Superior temporal gyrus (tissue), 1 donor: ENCODE measurements around the gene MVD.

ENCODE experiments used
- DNase-seq: peaks from one replicate; pipeline ENCODE4 v3.0.0-alpha.2; 2016; ENCODE audit errors: extremely low spot score

Gene MVD, protein sequence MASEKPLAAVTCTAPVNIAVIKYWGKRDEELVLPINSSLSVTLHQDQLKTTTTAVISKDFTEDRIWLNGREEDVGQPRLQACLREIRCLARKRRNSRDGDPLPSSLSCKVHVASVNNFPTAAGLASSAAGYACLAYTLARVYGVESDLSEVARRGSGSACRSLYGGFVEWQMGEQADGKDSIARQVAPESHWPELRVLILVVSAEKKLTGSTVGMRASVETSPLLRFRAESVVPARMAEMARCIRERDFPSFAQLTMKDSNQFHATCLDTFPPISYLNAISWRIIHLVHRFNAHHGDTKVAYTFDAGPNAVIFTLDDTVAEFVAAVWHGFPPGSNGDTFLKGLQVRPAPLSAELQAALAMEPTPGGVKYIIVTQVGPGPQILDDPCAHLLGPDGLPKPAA

DNA sequence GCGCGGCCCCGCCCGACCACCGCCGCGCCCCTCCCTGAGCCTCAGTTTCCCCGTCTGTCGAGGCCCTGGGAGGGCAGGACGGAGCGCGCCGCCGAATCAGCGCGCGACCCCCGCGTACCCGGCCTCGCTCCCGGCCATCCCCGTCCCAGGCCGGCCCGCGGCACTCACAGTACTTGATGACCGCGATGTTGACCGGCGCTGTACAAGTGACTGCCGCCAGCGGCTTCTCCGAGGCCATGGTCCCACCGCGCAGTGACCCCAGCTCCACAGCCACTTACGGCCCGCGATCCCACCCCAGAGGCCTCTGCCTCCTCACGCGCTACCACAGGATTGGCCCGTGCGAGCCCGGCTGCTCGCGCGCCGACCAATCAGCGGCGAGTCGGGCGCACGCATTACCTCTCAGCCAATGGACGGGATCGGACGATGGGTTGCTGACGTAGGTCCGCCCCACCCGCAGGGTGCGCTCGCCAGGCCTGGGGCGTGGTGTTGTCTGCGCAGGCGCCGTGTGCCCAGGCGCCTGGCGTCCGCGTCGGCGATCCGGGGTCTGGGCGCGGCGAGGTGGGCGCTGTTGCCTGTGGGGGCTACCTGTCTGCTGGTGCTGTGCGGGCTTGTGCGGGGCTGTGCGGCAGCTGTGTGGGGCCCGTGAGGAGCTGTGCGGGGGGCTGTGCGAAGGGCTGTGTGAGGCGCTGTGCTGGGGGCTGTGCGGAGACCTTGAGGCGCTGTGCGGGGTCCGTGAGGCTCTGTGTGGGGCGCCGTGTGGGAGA lies at the start of gene MVD:
TSS of gene MVD (minus strand) at position 249 of the 764 bp plus-strand sequence. CDS start at position 238, 11 bp downstream.
- peak; percentile 98 for DNase-seq

DNA sequence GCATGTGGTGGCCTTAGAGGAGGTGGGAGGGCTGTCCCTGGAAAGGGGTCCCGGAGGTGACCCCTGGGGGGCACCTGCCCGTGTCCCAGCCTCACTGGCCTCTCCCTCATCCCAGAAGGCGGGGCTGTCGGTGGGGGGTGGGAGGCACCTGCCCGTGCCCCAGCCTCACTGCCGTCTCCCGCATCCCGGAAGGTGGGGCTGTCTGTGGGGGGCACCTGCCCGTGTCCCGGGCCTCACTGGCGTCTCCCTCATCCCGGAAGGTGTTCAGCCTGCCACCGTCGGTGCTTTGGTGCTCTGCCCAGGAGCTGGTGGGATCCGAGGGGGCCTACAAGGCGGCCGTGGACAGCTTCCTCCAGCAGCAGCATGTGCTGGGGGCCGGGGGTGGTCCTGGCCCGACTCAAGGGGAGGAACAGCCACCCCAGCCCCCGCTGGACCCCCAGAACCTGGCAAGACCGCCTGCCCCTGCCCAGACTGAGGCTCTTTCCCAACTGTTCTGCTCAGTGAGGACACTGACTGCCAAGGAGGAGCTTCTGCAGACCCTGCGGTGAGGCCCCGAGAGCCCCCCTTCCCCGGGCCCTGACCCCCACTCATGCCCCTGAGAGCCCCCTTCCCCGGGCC lies 49.6 kb upstream of the MVD start:
- DNase-seq = no peak

DNA sequence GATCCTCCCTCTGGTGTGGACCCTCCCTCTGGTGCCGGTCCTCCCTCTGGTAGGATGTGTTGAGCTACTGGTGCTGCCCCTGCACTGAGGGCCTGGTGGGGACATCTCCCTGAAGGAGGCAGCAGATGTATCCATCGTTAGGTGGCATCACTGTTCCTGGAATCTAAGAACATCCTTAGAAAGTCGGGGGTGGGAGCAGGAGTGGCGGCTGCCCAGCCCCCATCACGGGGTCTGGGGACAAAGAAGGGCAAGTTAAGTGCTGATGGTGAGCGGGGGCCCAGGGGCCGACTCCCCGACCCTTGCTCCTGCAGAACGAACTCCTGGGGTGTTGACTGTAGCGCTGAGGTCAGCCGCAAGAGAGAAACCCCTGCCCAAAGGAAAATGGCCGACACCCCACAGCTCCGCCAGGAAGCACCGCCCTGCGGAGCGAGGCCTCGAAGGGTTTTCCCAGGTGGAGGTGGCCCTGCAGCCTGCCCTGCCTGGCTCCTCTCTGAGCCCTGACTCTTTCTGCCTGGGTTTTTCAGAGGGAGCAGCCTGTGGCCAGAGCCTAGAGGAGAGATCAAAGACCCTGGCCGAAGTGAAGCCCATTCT lies 49.0 kb upstream of the MVD start:
- no peak for DNase-seq

DNA sequence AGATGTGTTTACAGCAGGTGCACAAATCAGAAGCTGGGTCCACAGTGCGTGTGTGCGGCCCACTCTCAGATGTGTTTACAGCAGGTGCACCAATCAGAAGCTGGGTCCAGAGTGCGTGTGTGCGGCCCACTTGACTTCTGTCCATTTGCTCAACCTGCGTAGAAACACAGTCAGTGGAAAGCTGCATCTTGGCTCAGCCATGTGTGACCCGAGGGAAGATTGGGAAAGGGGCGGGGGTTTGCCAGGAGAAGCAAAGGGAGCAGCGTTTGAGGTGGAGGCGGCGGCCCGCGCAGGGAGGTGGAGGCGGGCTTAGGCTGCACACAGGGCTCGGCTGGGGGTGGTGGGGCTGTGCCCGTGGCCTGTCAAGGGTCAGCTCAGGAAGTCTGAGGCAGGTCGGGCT lies 47.7 kb upstream of the MVD start:
- no peak for DNase-seq

DNA sequence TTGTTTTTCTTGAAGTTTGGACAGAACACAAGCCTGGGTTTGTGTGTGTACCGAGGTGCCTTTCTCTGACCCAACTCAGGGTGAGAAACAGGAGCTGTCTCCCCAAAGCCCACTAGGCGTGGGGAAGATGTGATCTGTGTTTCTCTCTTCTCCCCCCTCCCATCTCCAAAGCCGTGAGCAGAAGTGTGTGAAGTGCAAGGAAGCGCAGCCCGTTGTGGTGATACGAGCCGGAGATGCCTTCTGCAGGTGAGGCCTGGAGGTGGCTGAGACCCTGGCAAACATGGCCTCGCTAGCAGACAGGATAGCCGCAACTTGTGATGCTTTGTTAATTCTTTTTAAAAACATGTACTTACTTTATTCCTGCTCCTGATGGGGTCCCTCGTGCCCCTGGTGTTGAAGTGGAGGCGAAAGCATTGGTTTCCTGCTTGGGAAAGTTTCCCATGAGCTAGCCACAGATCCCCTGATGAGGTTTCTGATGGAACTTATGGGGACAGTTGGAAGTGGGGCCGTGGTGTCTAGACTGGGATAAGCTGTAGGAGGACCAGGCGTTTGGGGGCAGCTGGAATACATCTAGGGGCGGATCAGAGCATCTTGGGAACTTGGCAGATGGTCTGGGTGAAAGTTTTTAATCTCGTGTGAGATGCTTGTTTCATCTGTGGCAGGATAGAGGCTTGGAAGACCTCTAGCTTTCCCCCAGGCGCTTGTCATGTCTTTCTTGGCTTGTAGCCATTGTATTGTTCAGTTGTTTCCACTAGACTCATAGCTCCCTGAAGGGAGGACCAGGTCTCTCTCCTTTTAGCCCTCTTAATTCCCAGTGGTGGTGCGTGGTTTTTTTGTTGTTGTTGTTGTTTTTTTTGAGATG lies 44.3 kb upstream of the MVD start:
- no peak for DNase-seq

DNA sequence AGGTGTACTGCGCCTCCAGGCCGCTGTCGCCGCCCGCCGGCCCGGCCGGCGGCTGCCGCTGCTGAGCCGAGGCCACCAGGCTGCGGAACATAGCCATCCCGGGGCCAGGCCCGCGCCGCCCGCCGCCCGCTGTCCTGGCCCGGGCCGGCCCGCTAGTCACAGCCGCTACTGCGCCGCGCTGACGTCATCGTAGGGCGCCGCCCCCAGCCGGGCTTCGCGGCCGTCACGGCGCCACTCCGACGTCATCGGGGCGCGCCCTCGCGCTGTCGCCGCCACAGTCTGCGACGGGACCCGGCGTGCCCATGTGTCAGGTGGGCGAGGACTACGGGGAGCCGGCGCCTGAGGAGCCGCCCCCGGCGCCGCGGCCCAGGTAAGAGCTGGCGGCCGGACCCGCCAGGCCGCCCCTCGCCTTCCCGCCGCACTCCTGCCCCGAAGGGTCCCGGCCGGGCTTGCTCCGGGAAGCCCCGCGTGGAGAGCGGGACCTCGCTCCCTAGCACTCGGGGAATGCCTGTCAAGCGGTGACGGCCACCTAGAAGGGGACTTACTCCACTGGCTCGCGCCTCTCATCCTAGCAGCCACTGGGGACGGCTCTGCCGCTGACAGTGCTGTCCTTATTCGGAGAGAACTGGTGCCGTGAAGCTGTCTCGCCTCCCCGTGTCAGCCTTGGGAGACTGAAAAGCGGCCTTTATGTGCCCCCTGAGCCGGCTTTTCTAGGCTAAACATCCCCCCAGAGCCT lies 43.5 kb upstream of the MVD start, which contains the start of the genes CTU2 and RNF166:
TSS of gene CTU2 (plus strand) at position 275 of the 736 bp plus-strand sequence. CDS start at position 303, 28 bp downstream.
TSS of gene RNF166 (minus strand) at position 180 of the 736 bp plus-strand sequence. CDS start at position 97, 83 bp downstream.
- DNase-seq = peak; percentile 87

DNA sequence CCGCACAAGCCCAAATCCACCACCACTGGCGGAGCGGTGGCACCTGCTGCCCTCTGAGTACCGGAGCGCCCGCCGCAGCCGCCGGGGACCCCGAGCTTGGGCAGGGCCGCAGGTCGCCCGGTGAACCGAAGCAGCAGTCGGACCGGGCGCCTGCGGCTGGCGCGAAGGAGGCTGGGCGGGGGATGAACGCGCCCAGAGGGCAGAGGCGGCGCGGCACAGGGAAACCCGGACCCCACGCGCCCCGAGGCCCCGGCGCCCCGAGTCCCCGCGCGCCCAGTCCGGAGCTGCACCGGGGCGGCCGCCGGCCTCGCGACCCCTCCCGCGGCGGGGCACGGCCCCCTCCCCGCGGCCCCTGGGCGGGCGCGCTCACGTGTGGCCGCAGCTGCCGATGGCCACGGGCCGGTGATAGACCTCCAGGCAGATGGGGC lies 42.9 kb upstream of the MVD start:
- DNase-seq = no peak

DNA sequence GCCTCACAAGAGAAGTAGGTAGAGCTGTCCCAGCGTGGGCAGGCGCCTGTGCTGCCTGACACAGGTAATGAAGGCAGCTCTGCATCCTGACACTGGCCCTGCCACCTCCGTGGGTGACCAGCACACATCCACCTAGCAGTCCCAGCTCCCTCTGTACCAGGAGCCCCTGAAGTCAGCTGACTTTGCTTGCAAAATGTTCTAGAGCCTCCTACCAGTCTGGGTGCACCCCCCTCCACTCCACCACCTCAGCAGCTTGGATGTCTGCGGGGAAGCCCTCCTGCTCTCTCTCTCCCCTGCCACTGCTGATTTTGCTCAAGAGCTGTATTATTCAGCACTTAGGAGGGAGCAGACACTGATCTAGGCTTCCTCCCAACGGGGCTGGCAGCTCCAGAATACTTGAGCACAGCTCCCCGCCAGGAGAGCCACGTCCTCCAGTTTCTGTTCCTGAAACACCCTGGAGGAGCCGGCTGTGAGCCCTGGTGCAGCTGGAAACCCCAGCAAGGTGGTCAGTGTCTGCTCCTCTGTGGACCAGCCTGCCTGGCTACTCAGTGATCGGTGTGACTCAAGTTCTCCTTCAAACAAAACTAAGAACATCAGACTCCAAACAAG lies 42.3 kb upstream of the MVD start:
- DNase-seq = no peak

DNA sequence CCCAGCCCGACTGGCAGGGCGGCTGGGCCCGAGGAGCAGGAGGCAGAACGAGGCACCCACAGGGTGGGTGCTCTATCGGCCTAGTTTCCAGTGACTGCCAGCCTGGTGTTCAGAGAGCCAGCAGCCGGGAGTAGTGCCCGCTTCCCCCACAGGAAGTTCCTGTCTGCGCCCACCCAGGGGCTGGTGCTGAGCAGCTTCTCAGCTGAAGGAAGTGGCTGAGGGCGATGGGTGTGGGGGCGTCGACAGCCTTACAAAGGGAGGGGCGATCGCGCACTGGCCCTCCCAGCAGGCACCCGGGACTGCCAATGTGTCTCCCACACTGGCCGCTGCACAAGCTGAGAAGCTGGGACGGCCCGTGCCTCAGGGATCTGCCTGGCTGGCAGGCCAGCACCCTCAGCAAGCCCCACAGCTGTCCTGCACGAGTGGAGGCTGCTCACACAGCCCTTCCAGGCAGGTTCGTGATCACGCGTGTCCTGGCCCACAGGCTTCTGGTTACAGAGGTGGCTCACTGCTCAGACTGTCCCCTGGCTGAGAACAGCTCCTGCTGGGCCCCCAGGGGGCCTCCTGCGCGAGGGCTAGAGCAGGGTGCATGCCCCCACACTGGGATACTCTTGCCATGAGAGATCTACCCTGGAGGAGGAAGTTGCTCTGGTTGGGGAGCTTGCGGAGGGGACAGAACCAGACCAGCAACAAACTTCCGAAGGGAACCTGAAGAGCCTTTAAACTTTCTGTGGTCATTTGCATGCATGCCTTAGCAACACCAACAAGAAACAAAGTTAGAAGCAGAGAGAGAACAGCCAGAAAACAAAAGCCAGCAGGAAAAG lies 40.8 kb upstream of the MVD start:
- DNase-seq = no peak

DNA sequence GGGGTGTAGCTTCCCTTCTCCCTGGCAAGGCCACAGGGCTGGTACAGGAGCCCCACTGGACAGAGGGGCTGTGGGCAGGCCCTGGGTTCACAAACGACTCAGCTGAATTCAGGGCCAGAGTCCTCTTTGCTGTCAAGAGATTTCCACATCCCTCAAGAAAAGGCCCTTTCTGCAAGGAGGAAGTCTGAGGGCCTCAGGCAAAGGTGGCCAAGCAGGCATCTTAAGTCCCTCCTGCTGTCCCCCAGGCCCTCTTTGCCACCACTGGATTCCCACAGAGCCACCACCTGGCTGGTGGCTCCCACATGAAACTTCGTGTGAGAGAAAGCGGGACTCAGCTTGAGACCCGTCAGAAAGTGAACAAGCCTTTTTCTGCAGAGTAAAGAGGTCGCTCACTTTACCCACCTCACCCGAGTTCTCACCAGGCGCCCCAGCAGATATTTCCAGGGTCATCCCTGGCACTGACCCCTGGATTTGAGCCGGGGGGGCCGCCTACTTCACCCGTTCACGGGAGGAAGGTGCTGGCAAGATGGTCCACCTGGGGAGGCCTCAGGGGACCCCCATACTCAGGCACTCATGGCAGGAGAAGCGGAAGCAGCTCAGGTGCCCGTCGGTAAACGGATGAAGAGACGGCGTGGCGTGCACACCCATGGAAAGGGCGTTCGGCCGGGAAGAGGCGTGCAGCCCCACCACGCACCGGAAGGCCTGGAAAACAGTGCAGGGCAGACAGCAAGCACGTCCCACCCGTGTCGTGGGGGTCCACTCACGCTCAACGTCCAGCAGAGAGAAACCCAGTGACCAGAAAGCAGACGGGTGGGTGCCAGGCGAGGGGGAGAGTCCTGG lies 39.7 kb upstream of the MVD start:
- no peak for DNase-seq

DNA sequence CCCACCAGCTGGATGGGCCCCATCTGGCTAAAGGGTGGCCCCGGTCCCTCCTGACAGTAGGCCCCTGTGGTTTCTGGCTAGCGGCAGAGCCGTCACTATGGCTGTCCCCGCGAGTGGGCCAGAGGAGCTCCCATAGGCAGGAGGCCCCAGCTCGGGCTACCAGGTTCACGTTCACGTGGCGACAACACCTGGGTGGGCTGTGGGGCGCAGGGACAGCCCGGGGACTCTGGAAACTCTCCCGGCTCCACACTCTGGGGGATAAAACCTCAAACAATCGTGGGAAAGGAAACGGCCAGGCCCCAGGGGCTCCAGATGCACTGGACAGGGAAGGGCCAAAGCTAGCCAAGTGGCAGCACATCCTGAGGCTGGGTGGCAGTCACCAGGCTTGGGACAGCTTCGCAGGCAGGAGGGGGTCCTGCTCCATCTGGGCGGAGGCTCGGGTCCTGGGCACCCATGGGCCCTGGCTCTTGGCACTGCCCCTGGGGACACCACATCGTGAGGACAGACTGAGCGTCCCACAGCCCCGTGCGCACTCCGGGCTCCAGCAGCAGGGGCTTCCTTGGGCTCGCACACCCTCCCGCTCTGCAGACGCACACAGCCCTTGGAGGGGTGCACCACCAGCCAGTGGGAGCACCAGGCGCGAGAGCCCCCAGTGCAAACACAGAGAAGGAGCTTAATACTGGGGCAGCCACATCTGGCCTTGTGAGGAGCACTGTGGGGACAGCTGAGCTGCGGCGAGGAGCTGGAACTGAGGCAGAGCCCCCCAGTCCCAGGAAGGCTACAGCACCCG lies 38.9 kb upstream of the MVD start:
- DNase-seq = no peak

DNA sequence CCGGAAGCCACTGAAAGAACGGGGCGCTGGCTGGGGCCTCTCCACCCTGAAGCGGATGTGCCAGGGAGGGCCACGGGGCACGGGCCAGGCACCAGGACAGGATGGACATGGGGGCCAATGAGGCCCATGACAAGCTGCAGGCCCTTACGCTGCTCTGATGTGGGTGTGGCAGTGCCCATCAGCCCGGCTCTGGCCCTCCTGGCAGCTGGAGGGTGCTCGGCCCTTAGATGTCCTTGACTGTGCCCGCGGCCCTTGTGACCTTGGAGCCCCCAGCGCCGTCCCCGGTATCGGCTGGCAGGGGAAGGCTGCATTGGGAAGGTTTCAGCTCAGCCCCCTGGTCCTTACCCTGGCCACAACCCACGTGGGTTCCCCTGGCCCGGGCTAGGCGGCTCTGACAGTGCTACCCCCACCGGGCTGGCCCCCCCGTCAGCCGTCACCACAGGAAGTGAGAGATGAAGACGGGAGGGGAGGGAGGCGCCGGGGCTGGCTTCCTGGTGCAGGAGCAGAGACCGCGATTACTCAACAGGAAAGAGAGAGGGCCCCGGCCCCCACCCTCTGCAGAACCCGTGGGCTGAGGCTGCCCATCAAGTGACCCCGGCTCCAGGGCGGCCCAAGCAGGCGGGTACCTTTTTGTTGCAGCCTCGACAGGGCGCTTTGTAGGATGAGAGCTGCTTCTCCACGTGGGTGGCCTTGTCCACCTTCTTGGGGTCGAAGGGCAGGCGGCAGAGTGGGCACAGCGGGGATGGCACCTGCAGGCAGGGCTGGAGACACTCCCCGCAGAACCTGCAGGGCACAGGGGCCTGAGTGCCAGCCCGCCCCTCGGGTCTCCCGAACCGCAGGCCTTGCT lies 38.0 kb upstream of the MVD start:
- no peak for DNase-seq

DNA sequence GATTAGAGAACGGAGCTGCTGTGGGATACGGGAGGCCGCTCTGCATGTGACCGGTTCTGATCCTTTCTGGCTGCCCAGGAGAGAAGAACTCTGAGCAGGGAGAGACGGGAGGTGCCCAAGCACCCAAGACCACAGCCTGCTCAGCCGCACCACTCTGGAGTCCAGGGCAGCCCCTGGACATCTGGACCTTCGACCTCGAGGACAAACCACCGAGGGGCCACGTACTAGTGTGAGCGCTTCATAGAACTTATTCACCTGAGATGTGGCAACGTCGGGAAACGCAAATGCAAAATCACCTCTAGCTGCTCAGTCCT lies 37.4 kb upstream of the MVD start:
- no peak for DNase-seq

DNA sequence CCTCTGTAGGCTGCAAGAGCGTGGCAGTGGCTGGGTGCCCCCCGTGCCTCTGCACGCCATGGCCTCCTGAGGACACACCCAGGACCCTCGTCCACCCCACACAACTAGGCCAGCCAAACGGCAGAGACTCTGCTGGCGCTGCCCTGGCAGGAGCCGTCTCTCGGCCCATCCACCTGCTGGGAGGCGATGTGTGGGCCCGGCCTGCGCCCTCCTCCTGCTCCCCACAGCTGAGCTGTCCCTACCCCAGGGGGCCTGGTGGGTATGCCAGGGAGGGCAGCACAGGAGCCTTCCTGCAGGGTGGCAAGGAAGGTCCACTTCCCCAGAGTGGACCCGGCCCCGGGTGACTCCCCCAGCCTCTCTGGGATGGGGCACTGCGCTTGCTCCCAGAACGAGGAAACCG lies 36.3 kb upstream of the MVD start:
- no peak for DNase-seq

DNA sequence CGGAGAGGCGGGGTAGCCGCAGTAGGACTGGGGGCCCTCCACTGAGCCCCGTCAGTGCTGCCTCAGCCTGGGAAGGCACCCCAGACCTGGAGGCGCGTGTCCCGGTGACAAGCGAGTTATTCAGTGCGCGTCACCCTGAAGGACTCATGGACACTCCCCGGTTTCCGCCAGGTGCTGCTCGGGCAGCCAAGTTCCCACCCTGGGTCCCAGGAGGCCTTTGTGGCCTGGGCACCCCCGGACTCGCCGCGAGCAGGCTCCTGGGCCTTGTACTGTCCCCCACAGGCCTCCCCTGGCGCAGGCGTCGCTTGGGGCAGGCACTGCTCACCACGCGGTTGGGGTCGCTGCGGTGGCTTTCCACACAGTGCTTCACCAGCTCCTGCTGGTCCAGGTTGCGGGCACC lies 35.8 kb upstream of the MVD start:
- DNase-seq = no peak

DNA sequence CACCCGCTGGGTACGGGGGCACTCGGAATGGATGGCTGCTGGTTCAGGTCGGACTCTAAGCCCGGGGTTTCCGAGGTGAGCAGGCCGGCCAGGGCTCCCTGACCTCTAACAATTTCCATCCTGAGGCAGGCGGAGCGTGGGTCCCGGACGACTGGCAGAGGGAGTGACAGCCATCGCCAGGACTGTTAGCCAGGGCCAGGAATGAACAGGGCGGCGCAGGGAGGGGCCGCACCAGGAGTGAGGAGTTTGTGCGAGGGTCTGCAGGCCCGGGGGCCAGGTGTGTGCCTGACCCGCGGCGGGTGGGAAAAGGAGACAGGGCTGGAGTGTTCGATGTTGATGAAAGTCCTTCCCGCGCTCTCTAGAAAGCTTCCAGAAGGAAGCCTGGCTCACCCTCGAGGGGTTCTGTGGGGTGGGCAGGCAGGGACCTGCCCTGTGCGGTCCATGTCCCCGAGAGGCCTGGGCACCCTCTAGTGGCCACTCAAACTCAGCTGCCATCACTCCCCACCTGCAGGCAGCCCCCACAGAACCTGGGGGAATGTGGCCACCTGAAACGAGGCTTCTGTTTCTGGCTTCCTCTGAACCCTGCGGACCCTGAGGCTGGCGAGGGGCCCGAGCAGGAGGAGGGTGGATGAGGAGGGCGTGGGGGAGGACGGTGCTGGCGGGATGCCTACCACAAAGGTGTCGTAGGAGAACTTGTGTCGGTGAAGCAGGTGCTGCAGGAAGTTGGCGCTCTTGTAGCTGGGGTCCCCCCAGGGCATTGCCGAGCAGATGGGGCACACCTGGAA lies 35.1 kb upstream of the MVD start:
- DNase-seq = no peak
